Activated T-helper 1 cell treated with anti-CD3 and anti-CD28 coated beads, Interleukin-12 subunit alpha, Interleukin-12 subunit beta, Interleukin-2, Interleukin-4 antibody, amounts not matched to agents 30 ng/mL and 10 ng/mL and 1 ng/mL, durations not matched to agents 14 hours and 24 hours and 36 hours (primary cell): Measurements from ENCODE around the gene TTC24. TPM values are rescaled to one million over a fixed set of nuclear protein-coding genes. Genes with fewer than 3 reads are reported as not detected.
A peak's percentile ranks its signal among the peaks of the same experiment; 100 is the strongest.
"Not testable (repeated sequence)": the region's sequence is repeated elsewhere in the genome, so short reads cannot be mapped to it uniquely, and the experiment has no call there.

ENCODE experiments used
- DNase-seq: peaks from one replicate; pipeline ENCODE4 v3.0.0; 2021; ENCODE audit warnings: low spot score
- H3K27ac Mint-ChIP-seq: one replicate; pipeline ENCODE4 v1.8.0; 2021; ENCODE audit warnings: mild to moderate bottlenecking, mixed read lengths
- H3K27me3 Mint-ChIP-seq: one replicate; pipeline ENCODE4 v1.8.0; 2022; ENCODE audit warnings: mild to moderate bottlenecking, moderate library complexity, mixed read lengths; ENCODE audit not compliant: insufficient read depth
- H3K36me3 Mint-ChIP-seq: one replicate; pipeline ENCODE4 v1.8.0; 2021; ENCODE audit warnings: low read depth, mixed read lengths
- H3K4me1 Mint-ChIP-seq: one replicate; pipeline ENCODE4 v1.8.0; 2021; ENCODE audit warnings: low read depth, mixed read lengths
- H3K4me3 Mint-ChIP-seq: one replicate; pipeline ENCODE4 v1.8.0; 2021; ENCODE audit warnings: mild to moderate bottlenecking, moderate library complexity, mixed read lengths
- H3K9me3 Mint-ChIP-seq: one replicate; pipeline ENCODE4 v1.8.0; 2021; ENCODE audit warnings: mixed read lengths
- intact Hi-C: fragments of 100-400 bp; cut with micrococcal nuclease; formaldehyde crosslinking; loops from one replicate; pipeline ENCODE4 v1.15.1; 2024
- total RNA-seq: library from RNA; stranded (reverse); gene quantifications from 2 replicates; pipeline ENCODE4 v1.2.3, GENCODE V29; 2022

Gene TTC24
- total RNA-seq, 1 donor from 2014 or later = 4.1 TPM

DNA sequence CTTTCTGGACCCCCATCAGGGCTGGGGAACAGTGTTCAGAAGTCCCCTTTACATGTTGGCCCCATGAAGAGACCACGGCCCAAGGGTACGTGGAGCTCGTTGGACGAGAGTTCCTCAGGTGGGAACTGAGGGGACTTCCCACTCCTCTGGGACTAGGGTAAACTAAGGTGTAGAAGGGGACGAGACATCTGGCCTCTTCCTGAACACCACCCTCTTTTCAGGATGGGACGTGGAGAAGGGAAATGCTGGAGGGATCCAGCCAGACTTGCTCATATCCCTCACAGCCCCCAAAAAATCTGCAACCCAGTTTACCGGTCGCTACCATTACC, 14.1 kb downstream of the TTC24 start:
- H3K9me3 Mint-ChIP-seq = no peaks in the 10 kb centered on the region
- intact Hi-C loops = loop anchor here (5.0 kb wide), 1 partner anchor 134 kb away; the partner anchor contains the start of genes ISG20L2 and METTL25B
- peaks cover 40% of the 10 kb centered on the region for H3K36me3 Mint-ChIP-seq
- no peaks in the 10 kb centered on the region for H3K27me3 Mint-ChIP-seq
- H3K4me1 Mint-ChIP-seq = peaks cover 24% of the 10 kb centered on the region
- H3K27ac Mint-ChIP-seq = no peak overlapping the region
- no peak overlapping the region for H3K4me3 Mint-ChIP-seq
- DNase-seq = no peak

DNA sequence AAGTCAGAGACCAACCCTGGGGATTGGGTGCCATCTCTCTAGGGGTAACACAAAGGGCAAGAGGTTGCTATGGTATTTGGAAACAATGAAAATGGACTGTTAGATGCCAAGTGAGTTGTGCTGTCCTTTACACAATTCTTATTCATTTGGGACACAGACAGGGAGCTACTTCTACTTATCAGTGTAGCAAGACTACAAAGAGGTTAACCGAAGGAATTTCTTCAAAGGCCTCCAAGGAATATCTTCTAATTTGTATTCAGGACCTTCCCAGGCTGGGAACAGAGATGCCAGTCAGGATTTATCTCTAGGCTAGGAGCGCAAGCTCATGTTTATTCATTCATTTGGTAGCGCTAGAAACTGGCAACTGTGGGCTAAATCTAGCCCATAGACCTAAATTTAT, 14.7 kb downstream of the TTC24 start:
- no peak for DNase-seq
- Mint-ChIP-seq H3K36me3 (peaks cover 43% of the 10 kb centered on the region), H3K27ac (no peak overlapping the region), H3K4me1 (peaks cover 29% of the 10 kb centered on the region), H3K4me3 (no peak overlapping the region), H3K9me3 (no peaks in the 10 kb centered on the region), H3K27me3 (no peaks in the 10 kb centered on the region)
- intact Hi-C loops = loop anchor here (5.0 kb wide), 1 partner anchor 133 kb away; the partner anchor contains the start of genes ISG20L2 and METTL25B

GRCh38 chr1:156595016-156595415, 15.5 kb downstream of the TTC24 start:
- Mint-ChIP-seq H3K27ac (peak overlapping the region; percentile 41), H3K4me3 (no peak overlapping the region), H3K4me1 (peaks cover 34% of the 10 kb centered on the region), H3K9me3 (no peaks in the 10 kb centered on the region), H3K27me3 (no peaks in the 10 kb centered on the region), H3K36me3 (peaks cover 47% of the 10 kb centered on the region)
- intact Hi-C loops = no loop called here
- no peak for DNase-seq

DNA sequence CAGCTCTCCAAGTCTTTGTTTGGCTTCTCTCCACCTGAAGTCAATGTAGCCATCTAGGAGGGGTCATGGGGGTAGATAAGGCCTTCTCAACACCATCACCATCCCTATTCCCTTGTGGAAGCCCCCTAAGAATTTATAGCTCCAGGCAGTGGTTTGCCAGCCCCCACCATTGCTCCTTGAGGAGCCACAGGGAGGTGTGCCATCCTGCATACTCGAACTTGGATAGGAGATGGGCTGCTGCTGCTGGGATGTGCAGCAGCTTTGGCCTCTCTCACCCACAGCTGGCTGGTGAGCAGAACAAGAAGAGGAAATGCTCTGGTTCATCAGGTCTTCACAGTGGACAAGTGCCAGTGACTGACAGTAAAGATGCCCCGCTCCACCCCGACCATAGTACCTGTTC, 16.9 kb downstream of the TTC24 start:
- no peaks in the 10 kb centered on the region for H3K27me3 Mint-ChIP-seq
- peaks cover 30% of the 10 kb centered on the region for H3K4me1 Mint-ChIP-seq
- H3K27ac Mint-ChIP-seq = no peak overlapping the region
- DNase-seq = no peak
- H3K36me3 Mint-ChIP-seq = peaks cover 51% of the 10 kb centered on the region
- H3K9me3 Mint-ChIP-seq = no peaks in the 10 kb centered on the region
- intact Hi-C loops = no loop called here
- H3K4me3 Mint-ChIP-seq = no peak overlapping the region

GRCh38 chr1:156598125-156598524, 18.6 kb downstream of the TTC24 start:
- no peaks in the 10 kb centered on the region for H3K27me3 Mint-ChIP-seq

GRCh38 chr1:156598731-156599432, 19.4 kb downstream of the TTC24 start:
- H3K4me3 Mint-ChIP-seq = peak overlapping the region; percentile 23
- peaks cover 48% of the 10 kb centered on the region for H3K36me3 Mint-ChIP-seq
- no peaks in the 10 kb centered on the region for H3K27me3 Mint-ChIP-seq
- no peaks in the 10 kb centered on the region for H3K9me3 Mint-ChIP-seq
- peak overlapping the region; percentile 56 for H3K27ac Mint-ChIP-seq
- peaks cover 37% of the 10 kb centered on the region for H3K4me1 Mint-ChIP-seq
- no peak for DNase-seq
- intact Hi-C loops = no loop called here

More at GRCh38 chr1:156598125-156598524, 18.6 kb downstream of the TTC24 start:
- peaks cover 37% of the 10 kb centered on the region for H3K4me1 Mint-ChIP-seq
- no peak overlapping the region for H3K4me3 Mint-ChIP-seq
- DNase-seq = no peak
- no peak overlapping the region for H3K27ac Mint-ChIP-seq
- no peaks in the 10 kb centered on the region for H3K9me3 Mint-ChIP-seq
- intact Hi-C loops = no loop called here
- peaks cover 48% of the 10 kb centered on the region for H3K36me3 Mint-ChIP-seq

DNA sequence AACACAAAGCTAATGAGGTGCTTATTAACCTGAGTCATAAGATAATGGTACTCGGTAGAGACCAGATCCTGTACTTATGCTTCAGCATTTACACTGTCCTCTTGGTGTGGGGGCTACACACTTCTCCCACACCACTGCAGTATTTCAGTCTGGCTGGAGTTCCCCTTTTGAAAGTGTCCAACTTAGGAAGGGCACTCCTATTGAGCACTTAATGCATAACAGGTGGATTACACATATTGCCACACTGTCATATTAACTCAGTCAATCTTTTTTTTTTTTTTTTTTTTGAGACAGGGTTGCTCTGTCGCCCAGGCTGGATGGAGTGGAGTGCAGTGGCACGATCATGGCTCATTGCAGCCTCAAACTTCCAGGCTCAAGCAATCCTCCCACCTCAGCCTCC, 20.3 kb downstream of the TTC24 start:
- Mint-ChIP-seq H3K9me3 (no peaks in the 10 kb centered on the region), H3K27ac (peak overlapping the region; percentile 99), H3K4me1 (peaks cover 37% of the 10 kb centered on the region), H3K4me3 (peak overlapping the region; percentile 100), H3K36me3 (peaks cover 45% of the 10 kb centered on the region), H3K27me3 (no peaks in the 10 kb centered on the region)
- intact Hi-C loops = loop anchor here (2.0 to 5.0 kb wide), 4 partner anchors 95 to 167 kb away; partner anchors contain the start of gene PRCC
- no peak for DNase-seq

GRCh38 chr1:156600733-156601121, 21.2 kb downstream of the TTC24 start:
- H3K4me3 Mint-ChIP-seq = peak overlapping the region; percentile 100
- H3K9me3 Mint-ChIP-seq = no peaks in the 10 kb centered on the region
- H3K27ac Mint-ChIP-seq = peak overlapping the region; percentile 99
- no peaks in the 10 kb centered on the region for H3K27me3 Mint-ChIP-seq
- peaks cover 36% of the 10 kb centered on the region for H3K36me3 Mint-ChIP-seq
- DNase-seq = no peak
- intact Hi-C loops = loop anchor here (1.0 to 5.0 kb wide), 6 partner anchors 9 to 167 kb away; partner anchors contain the start of genes NAXE and PRCC
- H3K4me1 Mint-ChIP-seq = peaks cover 37% of the 10 kb centered on the region

GRCh38 chr1:156601122-156601830, 21.8 kb downstream of the TTC24 start, which contains the start of gene GPATCH4:
TSS of gene GPATCH4 (minus strand) at chr1:156601479.
- peak; percentile 76 for DNase-seq
- peaks cover 37% of the 10 kb centered on the region for H3K4me1 Mint-ChIP-seq
- H3K9me3 Mint-ChIP-seq = no peaks in the 10 kb centered on the region
- H3K4me3 Mint-ChIP-seq = peak within 1 kb of the TSS; percentile 100
- H3K36me3 Mint-ChIP-seq = peaks cover 30% of the 10 kb centered on the region
- intact Hi-C loops = loop anchor here (1.0 to 5.0 kb wide), 6 partner anchors 10 to 166 kb away; partner anchors contain the start of genes NAXE and PRCC
- peak within 1 kb of the TSS; percentile 99 for H3K27ac Mint-ChIP-seq
- no peaks in the 10 kb centered on the region for H3K27me3 Mint-ChIP-seq

DNA sequence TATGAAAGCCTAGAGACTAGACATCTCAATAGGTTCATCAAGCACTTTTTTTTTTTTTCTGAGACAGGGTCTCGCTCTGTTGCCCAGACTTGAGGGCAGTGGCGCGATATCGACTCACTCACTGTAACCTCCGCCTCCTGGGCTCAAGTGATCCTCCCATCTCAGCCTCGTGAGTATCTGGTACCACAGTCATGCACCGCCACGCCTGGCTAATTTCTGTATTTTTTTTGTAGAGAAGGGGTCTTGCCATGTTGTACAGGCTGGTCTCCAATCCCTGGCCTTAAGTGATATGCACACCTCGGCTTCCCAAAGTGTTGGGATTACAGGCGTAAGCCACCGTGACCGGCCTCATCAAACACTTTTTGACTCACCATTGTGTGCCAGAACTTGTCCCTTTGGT, 22.4 kb downstream of the TTC24 start:
- peaks cover 37% of the 10 kb centered on the region for H3K4me1 Mint-ChIP-seq
- H3K27ac Mint-ChIP-seq = peak overlapping the region; percentile 45
- peaks cover 24% of the 10 kb centered on the region for H3K36me3 Mint-ChIP-seq
- intact Hi-C loops = loop anchor here (1.0 to 5.0 kb wide), 6 partner anchors 11 to 165 kb away; partner anchors contain the start of genes NAXE and PRCC
- H3K4me3 Mint-ChIP-seq = peak overlapping the region; percentile 100
- DNase-seq = no peak
- no peaks in the 10 kb centered on the region for H3K9me3 Mint-ChIP-seq
- H3K27me3 Mint-ChIP-seq = no peaks in the 10 kb centered on the region

DNA sequence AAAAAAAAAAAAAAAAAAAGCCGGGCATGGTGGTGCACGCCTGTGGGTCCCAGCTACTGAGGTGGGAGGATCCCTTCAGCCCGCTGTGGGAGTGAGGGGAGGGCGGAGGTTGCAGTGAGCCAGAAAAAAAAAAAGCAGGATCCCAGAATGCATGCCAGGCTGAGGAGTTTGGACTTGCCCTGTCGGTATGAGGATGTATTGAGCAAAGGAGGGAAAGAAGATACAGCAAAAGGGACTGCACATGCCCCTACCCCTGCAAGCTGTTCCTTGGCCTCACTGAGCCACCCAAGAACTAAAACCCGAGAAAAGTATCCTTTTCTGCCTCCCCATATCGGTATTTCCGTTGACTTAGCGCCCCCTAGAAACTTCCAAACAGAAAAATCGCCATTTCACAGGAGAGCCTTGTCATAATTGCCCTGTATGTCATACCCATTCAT, 23.1 kb downstream of the TTC24 start:
- peaks cover 37% of the 10 kb centered on the region for H3K4me1 Mint-ChIP-seq
- DNase-seq = no peak
- no peaks in the 10 kb centered on the region for H3K27me3 Mint-ChIP-seq
- intact Hi-C loops = loop anchor here (5.0 kb wide), 1 partner anchor 165 kb away; the partner anchor contains the start of gene PRCC
- peak overlapping the region; percentile 54 for H3K4me3 Mint-ChIP-seq
- peaks cover 20% of the 10 kb centered on the region for H3K36me3 Mint-ChIP-seq
- no peaks in the 10 kb centered on the region for H3K9me3 Mint-ChIP-seq
- H3K27ac Mint-ChIP-seq = peak overlapping the region; percentile 18

DNA sequence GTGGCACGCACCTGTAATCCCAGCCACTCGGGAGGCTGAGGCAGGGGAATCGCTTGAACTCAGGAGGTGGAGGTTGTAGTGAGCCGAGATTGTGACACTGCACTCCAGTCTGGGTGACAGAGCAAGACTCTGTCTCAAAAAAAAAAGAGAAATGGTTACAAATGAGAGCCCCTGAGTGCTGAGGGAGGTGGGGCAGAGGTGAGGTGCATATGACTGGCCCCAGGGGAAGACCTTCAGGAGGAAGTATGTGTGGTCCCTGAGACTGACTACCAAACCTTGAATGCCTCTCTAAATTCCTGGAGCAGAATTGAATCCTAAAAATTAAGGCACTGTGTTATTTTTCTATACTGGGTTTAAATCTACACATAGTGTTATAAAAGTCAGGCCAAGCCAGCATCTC, 27.8 kb downstream of the TTC24 start:
- H3K27ac Mint-ChIP-seq, H3K4me3 Mint-ChIP-seq, H3K36me3 Mint-ChIP-seq, H3K27me3 Mint-ChIP-seq, DNase-seq, H3K9me3 Mint-ChIP-seq: not testable (repeated sequence)
- H3K4me1 Mint-ChIP-seq = peaks cover 18% of the 10 kb centered on the region
- intact Hi-C loops = loop anchor here (5.0 kb wide), 1 partner anchor 35 kb away; the partner anchor contains the start of gene IQGAP3
